ENCODE measurements around the gene L1TD1.
"Not testable (repeated sequence)": the region's sequence is repeated elsewhere in the genome, so short reads cannot be mapped to it uniquely, and the experiment has no call there.

Gene L1TD1

DNA sequence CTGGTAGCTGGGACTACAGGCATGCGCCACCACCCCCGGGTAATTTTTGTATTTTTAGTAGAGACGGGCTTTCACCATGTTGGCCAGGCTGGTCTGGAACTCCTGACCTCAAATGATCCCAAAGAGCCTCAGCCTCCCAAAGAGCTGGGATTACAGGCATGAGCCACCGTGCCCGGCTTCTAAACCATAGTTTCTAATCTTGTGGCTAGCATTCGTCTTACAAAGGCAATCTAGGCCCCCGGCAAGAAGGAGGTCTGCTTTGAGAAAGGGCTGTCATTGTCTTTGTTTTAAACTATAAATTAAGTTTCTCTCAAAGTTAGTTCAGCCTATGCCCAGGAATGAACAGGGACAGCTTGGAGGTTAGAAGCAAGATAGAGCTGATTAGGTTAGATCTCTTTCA lies 10.3 kb upstream of the L1TD1 start:
- Mint-ChIP-seq H3K4me3 (no peak overlapping the region), H3K27me3 (peaks cover 2% of the 10 kb centered on the region), H3K4me1 (no peaks in the 10 kb centered on the region), H3K9me3 (no peaks in the 10 kb centered on the region), H3K36me3 (ENCODE audit: low read depth) (no peaks in the 10 kb centered on the region), H3K27ac (no peak overlapping the region)
- ATAC-seq (no peak), DNase-seq (no peak)

DNA sequence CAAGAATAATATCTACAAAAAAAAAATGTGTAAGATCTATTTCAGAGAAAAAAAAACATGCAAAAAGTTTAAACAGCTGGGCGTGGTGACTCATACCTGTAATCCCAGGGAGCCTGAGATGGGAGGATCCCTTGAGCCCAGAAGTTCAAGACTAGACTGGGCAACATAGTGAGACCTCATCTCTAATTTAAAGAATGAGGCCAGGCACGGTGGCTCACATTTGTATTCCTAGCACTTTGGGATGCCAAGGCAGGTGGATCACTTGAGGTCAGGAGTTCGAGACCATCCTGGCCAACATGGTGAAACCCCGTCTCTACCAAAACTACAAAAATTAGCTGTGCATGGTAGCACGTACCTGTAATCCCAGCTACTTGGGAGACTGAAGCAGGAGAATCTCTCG lies 9.4 kb upstream of the L1TD1 start:
- H3K4me1 Mint-ChIP-seq; H3K9me3 Mint-ChIP-seq; DNase-seq; H3K27ac Mint-ChIP-seq; H3K4me3 Mint-ChIP-seq; ATAC-seq; H3K27me3 Mint-ChIP-seq; H3K36me3 Mint-ChIP-seq (ENCODE audit: low read depth): not testable (repeated sequence)

DNA sequence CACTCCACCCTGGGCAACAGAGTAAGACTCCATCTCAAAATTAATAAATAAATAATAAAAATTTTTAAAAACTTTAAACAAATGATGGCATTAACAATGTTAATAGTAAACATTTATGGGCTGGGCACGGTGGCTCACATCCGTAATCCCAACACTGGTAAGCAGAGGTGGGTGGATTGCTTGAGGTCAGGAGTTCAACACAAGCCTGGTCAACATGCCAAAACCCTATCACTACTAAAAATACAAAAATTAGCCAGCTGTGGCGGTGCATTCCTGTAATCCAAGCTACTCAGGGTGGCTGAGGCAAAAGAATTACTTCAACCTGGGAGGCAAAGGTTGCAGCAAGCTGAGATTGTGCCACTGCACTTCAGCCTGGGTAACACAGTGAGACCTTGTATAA lies 9.0 kb upstream of the L1TD1 start:
- H3K9me3 Mint-ChIP-seq = no peaks in the 10 kb centered on the region
- DNase-seq (no peak), ATAC-seq (no peak)
- H3K4me1 Mint-ChIP-seq = no peaks in the 10 kb centered on the region
- no peaks in the 10 kb centered on the region for H3K36me3 Mint-ChIP-seq (ENCODE audit: low read depth)
- H3K27me3 Mint-ChIP-seq = peaks cover 2% of the 10 kb centered on the region
- H3K27ac Mint-ChIP-seq = no peak overlapping the region
- no peak overlapping the region for H3K4me3 Mint-ChIP-seq

DNA sequence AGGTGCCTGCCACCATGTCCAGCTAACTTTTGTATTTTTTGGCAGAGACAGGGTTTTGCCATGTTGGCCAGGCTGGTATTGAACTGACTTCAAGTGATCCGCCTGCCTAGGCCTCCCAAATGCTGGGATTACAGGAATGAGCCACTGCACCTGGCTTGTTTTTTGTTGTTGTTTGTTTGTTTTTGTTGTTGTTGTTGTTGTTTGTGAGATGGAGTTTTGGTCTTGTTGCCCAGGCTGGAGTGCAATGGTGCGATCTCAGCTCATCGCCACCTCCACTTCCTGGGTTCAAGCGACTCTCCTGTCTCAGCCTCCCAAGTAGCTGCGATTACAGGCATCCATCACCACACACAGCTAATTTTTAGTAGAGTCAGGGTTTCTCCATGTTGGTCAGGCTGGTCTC lies 7.1 kb upstream of the L1TD1 start:
- H3K36me3 Mint-ChIP-seq (ENCODE audit: low read depth) = no peaks in the 10 kb centered on the region
- ATAC-seq (no peak), DNase-seq (no peak)
- no peaks in the 10 kb centered on the region for H3K4me1 Mint-ChIP-seq
- H3K9me3 Mint-ChIP-seq = no peaks in the 10 kb centered on the region
- H3K27me3 Mint-ChIP-seq = peaks cover under 1% of the 10 kb centered on the region
- no peak overlapping the region for H3K27ac Mint-ChIP-seq
- H3K4me3 Mint-ChIP-seq = no peak overlapping the region

DNA sequence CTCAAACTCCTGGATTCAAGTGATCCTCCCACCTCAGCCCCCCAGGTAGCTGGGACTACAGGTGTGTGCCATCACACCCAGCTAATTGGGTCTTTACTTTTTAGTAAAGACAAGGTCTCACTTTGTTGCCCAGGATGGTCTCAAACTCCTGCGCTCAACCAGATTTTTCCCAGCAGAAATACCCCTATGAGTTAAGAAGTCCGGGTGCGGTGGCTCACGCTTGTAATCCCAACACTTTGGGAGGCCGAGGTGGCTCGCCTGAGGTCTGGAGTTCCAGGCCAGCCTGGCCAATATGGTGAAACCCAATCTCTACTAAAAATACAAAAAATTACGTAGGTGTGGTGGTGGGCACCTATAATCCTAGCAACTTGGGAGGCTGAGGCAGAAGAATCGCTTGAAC lies 6.5 kb upstream of the L1TD1 start:
- H3K9me3 Mint-ChIP-seq = no peaks in the 10 kb centered on the region
- H3K27ac Mint-ChIP-seq = no peak overlapping the region
- no peak overlapping the region for H3K4me3 Mint-ChIP-seq
- DNase-seq (no peak), ATAC-seq (no peak)
- no peaks in the 10 kb centered on the region for H3K4me1 Mint-ChIP-seq
- H3K27me3 Mint-ChIP-seq = peaks cover 5% of the 10 kb centered on the region
- H3K36me3 Mint-ChIP-seq (ENCODE audit: low read depth) = no peaks in the 10 kb centered on the region

DNA sequence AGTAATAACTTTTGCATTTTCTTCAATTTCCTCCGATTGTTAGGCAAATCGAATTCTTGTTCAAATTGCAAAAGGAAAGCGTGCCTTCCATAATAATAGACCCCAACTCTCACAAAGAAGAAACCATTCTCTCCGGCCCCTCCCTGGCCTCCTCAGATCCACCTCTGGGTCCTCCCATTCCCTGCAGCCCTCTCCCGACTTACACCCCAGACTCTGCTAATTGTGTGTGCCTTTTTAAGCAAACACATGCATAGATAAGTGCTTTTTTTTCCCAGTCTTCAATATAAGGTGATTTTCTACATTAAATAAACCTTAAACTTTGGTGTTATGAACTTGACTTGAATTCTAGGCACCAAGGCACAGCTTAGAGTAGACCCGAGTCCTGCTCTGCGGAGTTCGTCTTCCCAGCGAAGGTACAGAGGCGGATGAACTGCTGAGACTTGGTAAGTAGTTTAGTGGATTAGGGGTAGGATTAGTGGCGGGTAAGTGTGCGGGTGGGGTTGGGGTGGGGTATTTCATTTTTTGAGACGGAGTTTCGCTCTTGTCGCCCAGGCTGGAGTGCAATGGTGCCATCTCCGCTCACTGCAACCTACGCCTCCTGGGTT lies 1.5 kb downstream of the L1TD1 start:
- Mint-ChIP-seq H3K9me3 (peaks cover 4% of the 10 kb centered on the region), H3K4me1 (peaks cover 9% of the 10 kb centered on the region), H3K27ac (no peak overlapping the region), H3K4me3 (no peak overlapping the region), H3K27me3 (peaks cover 43% of the 10 kb centered on the region), H3K36me3 (ENCODE audit: low read depth) (no peaks in the 10 kb centered on the region)
- no peak for DNase-seq
- no peak for ATAC-seq

DNA sequence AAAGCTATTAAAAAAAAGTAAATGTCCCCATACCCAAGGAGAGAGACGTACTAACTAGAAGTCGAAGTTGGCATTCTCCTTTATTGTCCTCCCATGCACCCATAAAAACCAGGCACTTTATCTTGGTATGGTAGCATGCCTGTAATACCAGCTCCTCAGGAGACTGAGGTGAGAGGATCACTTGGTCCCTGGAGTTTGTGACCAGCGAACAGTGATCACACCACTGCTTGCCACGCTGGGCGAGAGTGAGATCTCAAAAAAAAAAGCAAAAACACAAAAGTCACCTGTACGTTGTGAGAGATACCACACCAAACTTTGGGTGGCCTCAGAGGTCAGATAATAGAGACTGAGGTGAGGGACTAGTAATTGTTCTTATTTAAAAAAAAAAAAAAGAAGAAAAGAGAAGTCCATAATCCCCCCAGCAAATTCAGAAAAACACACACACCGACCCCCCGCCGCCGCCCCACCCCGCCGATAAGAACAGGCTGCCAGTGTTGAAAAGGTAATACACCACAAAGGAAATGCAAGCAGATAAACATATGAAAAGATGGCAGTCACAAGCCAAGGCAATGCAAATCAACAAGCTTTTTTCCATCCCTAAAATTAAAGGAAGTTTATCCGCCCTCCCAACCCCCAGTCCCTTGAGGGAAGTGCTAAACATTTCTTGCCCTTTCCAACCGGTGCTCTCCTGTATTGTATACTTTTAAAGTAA lies 3.6 kb downstream of the L1TD1 start:
- Mint-ChIP-seq H3K36me3 (ENCODE audit: low read depth) (no peaks in the 10 kb centered on the region), H3K27ac (no peak overlapping the region), H3K4me3 (no peak overlapping the region), H3K9me3 (peaks cover 4% of the 10 kb centered on the region), H3K4me1 (peaks cover 9% of the 10 kb centered on the region), H3K27me3 (peaks cover 38% of the 10 kb centered on the region)
- DNase-seq (no peak), ATAC-seq (no peak)

DNA sequence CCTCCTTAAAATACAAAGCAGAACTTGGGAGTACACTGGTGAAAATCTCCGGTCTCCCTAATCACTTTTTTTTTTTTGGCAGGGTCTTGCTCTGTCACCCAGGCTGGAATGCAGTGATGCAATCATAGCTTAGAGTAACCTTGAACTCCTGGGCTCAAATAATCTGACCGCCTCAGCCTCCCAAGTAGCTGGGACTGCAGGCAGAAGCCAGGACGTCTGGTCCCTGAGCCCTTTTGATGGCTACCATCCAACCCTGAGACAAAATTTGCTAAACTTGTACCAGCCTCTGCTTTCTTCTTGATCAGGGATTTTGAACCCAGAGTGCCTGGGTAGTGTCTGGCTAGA lies 4.1 kb downstream of the L1TD1 start:
- Mint-ChIP-seq H3K36me3 (ENCODE audit: low read depth) (no peaks in the 10 kb centered on the region), H3K27ac (no peak overlapping the region), H3K27me3 (peaks cover 33% of the 10 kb centered on the region), H3K9me3 (peaks cover 4% of the 10 kb centered on the region), H3K4me1 (peaks cover 9% of the 10 kb centered on the region), H3K4me3 (no peak overlapping the region)
- ATAC-seq (no peak), DNase-seq (no peak)

DNA sequence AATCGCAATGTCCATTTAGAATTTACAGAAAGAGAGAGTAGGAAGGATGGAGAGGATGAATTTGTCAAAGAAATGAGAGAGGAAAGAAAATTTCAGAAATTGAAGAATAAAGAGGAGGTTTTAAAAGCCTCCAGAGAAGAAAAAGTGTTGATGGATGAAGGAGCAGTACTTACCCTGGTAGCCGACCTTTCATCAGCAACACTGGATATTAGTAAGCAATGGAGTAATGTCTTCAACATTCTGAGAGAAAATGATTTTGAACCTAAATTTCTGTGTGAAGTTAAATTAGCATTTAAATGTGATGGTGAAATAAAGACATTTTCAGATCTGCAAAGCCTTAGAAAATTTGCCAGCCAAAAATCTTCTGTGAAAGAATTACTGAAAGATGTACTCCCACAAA lies 12.5 kb downstream of the L1TD1 start:
- H3K27ac Mint-ChIP-seq = no peak overlapping the region
- H3K4me3 Mint-ChIP-seq = no peak overlapping the region
- H3K36me3 Mint-ChIP-seq (ENCODE audit: low read depth) = no peaks in the 10 kb centered on the region
- DNase-seq (no peak), ATAC-seq (no peak)
- H3K9me3 Mint-ChIP-seq = peaks cover 21% of the 10 kb centered on the region
- peaks cover 1% of the 10 kb centered on the region for H3K4me1 Mint-ChIP-seq
- peaks cover 3% of the 10 kb centered on the region for H3K27me3 Mint-ChIP-seq

DNA sequence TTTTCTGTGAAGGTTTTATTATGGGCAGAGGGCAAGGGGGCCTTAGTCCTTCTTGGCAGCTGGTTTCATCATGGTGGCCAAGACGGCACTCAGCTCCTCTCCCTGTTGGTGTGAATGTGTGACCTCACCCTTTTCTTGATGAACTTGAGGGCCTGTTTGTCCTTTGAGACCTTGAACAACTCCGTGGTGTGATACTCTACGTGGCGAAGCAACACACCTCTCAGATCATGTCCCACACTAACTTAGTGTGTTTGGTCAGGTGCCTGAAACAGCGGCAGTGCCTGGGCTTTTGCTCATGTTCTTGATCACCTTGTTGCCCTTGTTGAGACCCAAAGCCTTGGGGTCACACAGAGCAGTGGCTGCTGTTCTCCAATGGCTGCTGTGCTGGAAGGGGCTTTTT lies 13.4 kb downstream of the L1TD1 start:
- Mint-ChIP-seq H3K4me1 (peaks cover 1% of the 10 kb centered on the region), H3K4me3 (no peak overlapping the region), H3K36me3 (ENCODE audit: low read depth) (no peaks in the 10 kb centered on the region), H3K9me3 (peaks cover 21% of the 10 kb centered on the region), H3K27ac (no peak overlapping the region), H3K27me3 (peaks cover 3% of the 10 kb centered on the region)
- no peak for ATAC-seq
- DNase-seq = no peak

DNA sequence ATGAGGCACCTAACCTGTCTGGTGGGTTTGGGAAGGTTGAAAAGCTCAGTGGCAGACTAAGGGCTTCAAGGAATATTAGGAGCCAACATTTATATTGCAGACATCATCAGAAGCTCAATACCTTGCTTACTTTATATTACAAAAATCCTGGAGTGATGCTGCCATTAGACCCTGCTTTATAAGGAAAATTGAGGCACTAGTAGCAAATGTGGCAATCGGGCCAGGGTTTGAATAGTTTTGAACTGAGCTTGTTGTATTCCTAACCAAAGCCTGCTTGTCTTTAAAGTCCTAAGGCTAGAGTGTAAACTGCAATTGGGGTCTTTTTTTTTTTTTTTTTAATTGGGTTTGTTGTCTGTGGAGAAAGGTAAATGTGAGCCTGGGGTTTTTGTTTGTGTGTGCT lies 14.3 kb downstream of the L1TD1 start:
- H3K9me3 Mint-ChIP-seq = peaks cover 21% of the 10 kb centered on the region

DNA sequence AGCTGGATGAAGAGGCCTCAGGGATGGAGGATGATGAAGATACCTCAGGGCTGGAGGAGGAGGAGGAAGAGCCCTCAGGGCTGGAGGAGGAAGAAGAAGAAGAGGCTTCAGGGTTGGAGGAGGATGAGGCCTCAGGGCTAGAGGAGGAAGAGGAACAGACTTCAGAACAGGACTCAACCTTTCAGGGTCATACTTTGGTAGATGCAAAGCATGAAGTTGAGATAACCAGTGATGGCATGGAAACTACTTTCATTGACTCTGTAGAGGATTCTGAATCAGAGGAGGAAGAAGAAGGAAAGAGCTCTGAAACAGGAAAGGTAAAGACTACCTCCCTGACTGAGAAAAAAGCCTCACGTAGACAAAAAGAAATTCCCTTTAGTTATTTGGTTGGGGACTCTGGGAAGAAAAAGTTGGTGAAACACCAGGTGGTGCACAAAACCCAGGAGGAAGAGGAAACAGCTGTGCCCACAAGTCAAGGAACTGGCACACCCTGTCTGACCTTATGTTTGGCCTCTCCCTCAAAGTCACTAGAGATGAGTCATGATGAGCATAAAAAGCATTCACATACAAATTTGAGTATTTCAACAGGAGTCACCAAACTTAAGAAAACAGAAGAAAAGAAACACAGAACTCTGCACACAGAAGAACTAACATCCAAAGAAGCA lies 15.4 kb downstream of the L1TD1 start:
- H3K9me3 Mint-ChIP-seq = peaks cover 21% of the 10 kb centered on the region
- H3K27ac Mint-ChIP-seq = no peak overlapping the region
- DNase-seq (no peak), ATAC-seq (no peak)
- H3K27me3 Mint-ChIP-seq = peaks cover 3% of the 10 kb centered on the region
- H3K36me3 Mint-ChIP-seq (ENCODE audit: low read depth) = no peaks in the 10 kb centered on the region
- H3K4me1 Mint-ChIP-seq = peaks cover 1% of the 10 kb centered on the region
- no peak overlapping the region for H3K4me3 Mint-ChIP-seq

More for the DNA sequence above, 14.3 kb downstream of the L1TD1 start:
- peaks cover 3% of the 10 kb centered on the region for H3K27me3 Mint-ChIP-seq
- H3K27ac Mint-ChIP-seq = no peak overlapping the region
- DNase-seq (no peak), ATAC-seq (no peak)
- peaks cover 1% of the 10 kb centered on the region for H3K4me1 Mint-ChIP-seq
- H3K4me3 Mint-ChIP-seq = no peak overlapping the region
- no peaks in the 10 kb centered on the region for H3K36me3 Mint-ChIP-seq (ENCODE audit: low read depth)

DNA sequence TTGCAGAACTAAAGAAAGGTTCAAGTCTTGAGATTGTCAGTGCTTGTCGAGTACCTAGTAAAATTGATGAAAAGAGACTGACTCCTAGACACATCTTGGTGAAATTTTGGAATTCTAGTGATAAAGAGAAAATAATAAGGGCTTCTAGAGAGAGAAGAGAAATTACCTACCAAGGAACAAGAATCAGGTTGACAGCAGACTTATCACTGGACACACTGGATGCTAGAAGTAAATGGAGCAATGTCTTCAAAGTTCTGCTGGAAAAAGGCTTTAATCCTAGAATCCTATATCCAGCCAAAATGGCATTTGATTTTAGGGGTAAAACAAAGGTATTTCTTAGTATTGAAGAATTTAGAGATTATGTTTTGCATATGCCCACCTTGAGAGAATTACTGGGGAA lies 16.3 kb downstream of the L1TD1 start:
- Mint-ChIP-seq H3K9me3 (peaks cover 21% of the 10 kb centered on the region), H3K27me3 (peaks cover 3% of the 10 kb centered on the region), H3K4me3 (no peak overlapping the region), H3K36me3 (ENCODE audit: low read depth) (no peaks in the 10 kb centered on the region), H3K4me1 (peaks cover 1% of the 10 kb centered on the region), H3K27ac (no peak overlapping the region)
- DNase-seq (no peak), ATAC-seq (no peak)

DNA sequence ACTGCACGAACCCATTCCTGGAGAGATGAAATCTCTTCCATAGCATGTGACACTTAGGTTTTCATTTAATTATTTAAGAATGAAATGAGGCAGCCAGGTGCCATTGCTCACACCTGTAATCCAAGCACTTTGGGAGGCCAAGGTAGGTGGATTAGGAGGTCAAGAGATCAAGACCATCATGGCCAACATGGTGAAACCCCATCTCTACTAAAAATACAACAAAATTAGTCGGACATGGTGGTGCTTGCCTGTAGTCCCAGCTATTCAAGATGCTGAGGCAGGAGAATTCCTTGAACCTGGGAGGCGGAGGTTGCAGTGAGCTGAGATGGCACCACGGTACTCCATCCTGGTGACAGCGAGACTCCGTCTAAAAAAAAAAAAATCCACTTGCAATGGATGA lies 17.8 kb downstream of the L1TD1 start:
- Mint-ChIP-seq H3K4me3 (no peak overlapping the region), H3K36me3 (ENCODE audit: low read depth) (no peaks in the 10 kb centered on the region), H3K27ac (no peak overlapping the region)

DNA sequence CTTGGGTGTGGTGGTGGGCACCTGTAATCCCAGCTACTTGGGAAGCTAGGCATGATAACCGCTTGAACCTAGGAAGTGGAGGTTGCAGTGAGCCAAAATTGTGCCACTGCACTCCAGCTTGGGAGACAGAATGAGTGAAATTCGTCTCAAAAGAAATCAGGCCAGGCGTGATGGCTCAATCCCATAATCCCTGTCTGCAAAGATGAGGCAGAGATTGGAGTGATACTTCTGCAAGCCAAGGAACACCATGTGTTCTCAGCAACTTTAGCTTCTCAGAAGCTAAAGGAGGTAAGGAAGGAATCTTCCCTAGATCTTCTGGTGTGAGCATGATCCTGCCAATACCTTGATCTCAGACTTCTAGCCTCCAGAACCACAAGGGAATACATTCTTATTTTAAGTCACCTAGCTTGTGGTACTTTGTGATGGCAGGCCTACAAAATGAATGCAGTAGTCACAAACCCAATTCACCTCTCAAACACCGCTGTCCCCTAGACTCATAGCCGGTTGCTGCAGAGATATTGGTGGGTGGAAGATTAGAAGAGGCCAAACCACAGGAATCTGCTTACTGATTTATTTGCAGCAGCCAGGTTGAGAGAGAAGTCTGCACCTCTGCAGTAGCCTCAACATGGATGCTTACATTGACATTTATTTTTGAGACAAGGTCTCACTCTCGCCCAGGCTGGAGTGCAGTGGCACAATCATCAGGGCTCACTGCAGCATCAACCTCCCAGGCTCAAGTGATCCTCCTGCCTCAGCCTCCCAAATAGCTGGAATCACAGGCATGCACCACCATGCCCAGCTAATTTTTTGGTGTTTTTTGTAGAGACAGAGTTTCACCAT lies 18.6 kb downstream of the L1TD1 start:
- peaks cover 1% of the 10 kb centered on the region for H3K4me1 Mint-ChIP-seq
- no peak for DNase-seq
- ATAC-seq = no peak
- H3K36me3 Mint-ChIP-seq (ENCODE audit: low read depth) = no peaks in the 10 kb centered on the region
- peaks cover 1% of the 10 kb centered on the region for H3K27me3 Mint-ChIP-seq
- no peak overlapping the region for H3K4me3 Mint-ChIP-seq
- H3K27ac Mint-ChIP-seq = no peak overlapping the region
- H3K9me3 Mint-ChIP-seq = peaks cover 17% of the 10 kb centered on the region

More for the DNA sequence above, 17.8 kb downstream of the L1TD1 start:
- peaks cover 1% of the 10 kb centered on the region for H3K27me3 Mint-ChIP-seq
- DNase-seq (no peak), ATAC-seq (no peak)
- peaks cover 17% of the 10 kb centered on the region for H3K9me3 Mint-ChIP-seq
- H3K4me1 Mint-ChIP-seq = peaks cover 1% of the 10 kb centered on the region
